ENCODE results near the gene AXDND1. TPM values are rescaled to one million over a fixed set of nuclear protein-coding genes. Genes with fewer than 3 reads are reported as not detected.

AXDND1 gene
- polyA plus RNA-seq, 1 of the 3 experiments (the other 2 are of a cell fraction): 0.16 TPM

GRCh38 chr1:179547021-179547535 lies 181.3 kb downstream of the AXDND1 start:
- no peaks in the 10 kb centered on the region for H3K79me2 ChIP-seq (ENCODE audit: insufficient read depth)
- no peak overlapping the region for H3K4me2 ChIP-seq
- ChIA-PET CTCF (interaction anchor here (1.5 kb wide), 1 partner anchor 39 kb away, joined by 5 read pairs; no protein-coding TSS in a partner anchor), POLR2A (no interaction called here)
- H3K9me2 ChIP-seq: no peaks in the 10 kb centered on the region
- no peaks in the 10 kb centered on the region for H3K36me3 ChIP-seq (replicated peaks in 1 of 2; ENCODE audit: control insufficient read depth in 1 of 2, insufficient read depth in 2 of 2, low read length in 1 of 2)
- DNase-seq: no peak
- no peak overlapping the region for H2AFZ ChIP-seq (ENCODE audit: low read depth)
- H3F3A ChIP-seq (replicated peaks; ENCODE audit: insufficient read depth): no peaks in the 10 kb centered on the region
- H3K9me3 ChIP-seq: no peaks in the 10 kb centered on the region
- H3K9ac ChIP-seq: no peak overlapping the region
- H3K4me1 ChIP-seq (ENCODE audit: control insufficient read depth in 1 of 2, insufficient read depth in 2 of 2, low read depth in 1 of 2, low read length in 1 of 2): no peaks in the 10 kb centered on the region
- no peak overlapping the region for H3K4me3 ChIP-seq (ENCODE audit: low read depth in 2 of 2, low read length in 1 of 2)
- H3K27ac ChIP-seq (ENCODE audit: low read depth in 2 of 2, low read length in 1 of 2): no peak overlapping the region
- no peaks in the 10 kb centered on the region for H4K20me1 ChIP-seq (ENCODE audit: insufficient read depth)
- no peak for TF ChIP-seq EZH2phosphoT487 (IDR thresholded peaks at IDR 0.05; ENCODE audit: borderline replicate concordance, low read depth)
- 14% methylated on average over 2 of the region's 2 CpGs for WGBS (ENCODE audit: low lambda C conversion rate)
- no peaks in the 10 kb centered on the region; the same call in 1 of the 2 replicates for H3K27me3 ChIP-seq (ENCODE audit: insufficient read depth)

- ChIA-PET CTCF (interaction anchor here (0.9 kb wide), 1 partner anchor 36 kb away, joined by 3 read pairs; no protein-coding TSS in a partner anchor), POLR2A (no interaction called here)
- H2AFZ ChIP-seq (ENCODE audit: low read depth): no peak overlapping the region
- no peak overlapping the region for H3K4me2 ChIP-seq
- no peaks in the 10 kb centered on the region for H3K9me3 ChIP-seq
- H3K4me1 ChIP-seq (ENCODE audit: control insufficient read depth in 1 of 2, insufficient read depth in 2 of 2, low read depth in 1 of 2, low read length in 1 of 2): no peaks in the 10 kb centered on the region
- 26% methylated on average over 2 of the region's 3 CpGs for WGBS (ENCODE audit: low lambda C conversion rate)
- no peaks in the 10 kb centered on the region; the same call in 1 of the 2 replicates for H3K27me3 ChIP-seq (ENCODE audit: insufficient read depth)
- H4K20me1 ChIP-seq (ENCODE audit: insufficient read depth): no peaks in the 10 kb centered on the region
- TF ChIP-seq ELF1 (IDR thresholded peaks at IDR 0.05): no peak
- no peak for TF ChIP-seq NRF1 (IDR thresholded peaks at IDR 0.05; ENCODE audit: low read depth, low read length)
- no peak for TF ChIP-seq FOXJ3 (CRISPR knock-in tag; IDR thresholded peaks at IDR 0.05)
- TF ChIP-seq, protein P1, sequence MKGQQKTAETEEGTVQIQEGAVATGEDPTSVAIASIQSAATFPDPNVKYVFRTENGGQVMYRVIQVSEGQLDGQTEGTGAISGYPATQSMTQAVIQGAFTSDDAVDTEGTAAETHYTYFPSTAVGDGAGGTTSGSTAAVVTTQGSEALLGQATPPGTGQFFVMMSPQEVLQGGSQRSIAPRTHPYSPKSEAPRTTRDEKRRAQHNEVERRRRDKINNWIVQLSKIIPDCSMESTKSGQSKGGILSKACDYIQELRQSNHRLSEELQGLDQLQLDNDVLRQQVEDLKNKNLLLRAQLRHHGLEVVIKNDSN (IDR thresholded peaks at IDR 0.05; ENCODE audit: borderline replicate concordance, low read depth): no peak
- no peak for TF ChIP-seq TAF1 (IDR thresholded peaks at IDR 0.05; ENCODE audit: borderline replicate concordance, low read depth, low read length)
- TF ChIP-seq GABPA (IDR thresholded peaks at IDR 0.05; ENCODE audit: low read depth): no peak
- TF ChIP-seq RXRA (IDR thresholded peaks at IDR 0.05; ENCODE audit: borderline replicate concordance, low read depth): no peak
- TF ChIP-seq RAD21 (IDR thresholded peaks at IDR 0.05; ENCODE audit: low read length): no peak
- no peak for TF ChIP-seq CHD2 (IDR thresholded peaks at IDR 0.05; ENCODE audit: low read length, partially characterized antibody)
- no peak for TF ChIP-seq EZH2phosphoT487 (IDR thresholded peaks at IDR 0.05; ENCODE audit: borderline replicate concordance, low read depth)
- no peak for TF ChIP-seq TEAD4 (IDR thresholded peaks at IDR 0.05; ENCODE audit: borderline replicate concordance, insufficient read depth)
- no peak for TF ChIP-seq RFX5 (IDR thresholded peaks at IDR 0.05; ENCODE audit: low read length)
- TF ChIP-seq SIN3A (IDR thresholded peaks at IDR 0.05; ENCODE audit: borderline replicate concordance, low read depth, low read length): no peak
- TF ChIP-seq RCOR1 (IDR thresholded peaks at IDR 0.05; ENCODE audit: low read length): no peak
- TF ChIP-seq, protein P2, sequence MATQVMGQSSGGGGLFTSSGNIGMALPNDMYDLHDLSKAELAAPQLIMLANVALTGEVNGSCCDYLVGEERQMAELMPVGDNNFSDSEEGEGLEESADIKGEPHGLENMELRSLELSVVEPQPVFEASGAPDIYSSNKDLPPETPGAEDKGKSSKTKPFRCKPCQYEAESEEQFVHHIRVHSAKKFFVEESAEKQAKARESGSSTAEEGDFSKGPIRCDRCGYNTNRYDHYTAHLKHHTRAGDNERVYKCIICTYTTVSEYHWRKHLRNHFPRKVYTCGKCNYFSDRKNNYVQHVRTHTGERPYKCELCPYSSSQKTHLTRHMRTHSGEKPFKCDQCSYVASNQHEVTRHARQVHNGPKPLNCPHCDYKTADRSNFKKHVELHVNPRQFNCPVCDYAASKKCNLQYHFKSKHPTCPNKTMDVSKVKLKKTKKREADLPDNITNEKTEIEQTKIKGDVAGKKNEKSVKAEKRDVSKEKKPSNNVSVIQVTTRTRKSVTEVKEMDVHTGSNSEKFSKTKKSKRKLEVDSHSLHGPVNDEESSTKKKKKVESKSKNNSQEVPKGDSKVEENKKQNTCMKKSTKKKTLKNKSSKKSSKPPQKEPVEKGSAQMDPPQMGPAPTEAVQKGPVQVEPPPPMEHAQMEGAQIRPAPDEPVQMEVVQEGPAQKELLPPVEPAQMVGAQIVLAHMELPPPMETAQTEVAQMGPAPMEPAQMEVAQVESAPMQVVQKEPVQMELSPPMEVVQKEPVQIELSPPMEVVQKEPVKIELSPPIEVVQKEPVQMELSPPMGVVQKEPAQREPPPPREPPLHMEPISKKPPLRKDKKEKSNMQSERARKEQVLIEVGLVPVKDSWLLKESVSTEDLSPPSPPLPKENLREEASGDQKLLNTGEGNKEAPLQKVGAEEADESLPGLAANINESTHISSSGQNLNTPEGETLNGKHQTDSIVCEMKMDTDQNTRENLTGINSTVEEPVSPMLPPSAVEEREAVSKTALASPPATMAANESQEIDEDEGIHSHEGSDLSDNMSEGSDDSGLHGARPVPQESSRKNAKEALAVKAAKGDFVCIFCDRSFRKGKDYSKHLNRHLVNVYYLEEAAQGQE (IDR thresholded peaks at IDR 0.05; ENCODE audit: low read depth, low read length): no peak
- no peak for TF ChIP-seq EP300 (IDR thresholded peaks at IDR 0.05; ENCODE audit: borderline replicate concordance in 1 of 2, low read depth in 1 of 2, low read length in 1 of 2)
- TF ChIP-seq PBX3 (IDR thresholded peaks at IDR 0.05): no peak
- no peak for TF ChIP-seq MXI1 (IDR thresholded peaks at IDR 0.05; ENCODE audit: low read depth, low read length)
- no peak overlapping the region for H3K9ac ChIP-seq
- H3K9me2 ChIP-seq: no peaks in the 10 kb centered on the region
- no peak overlapping the region for H3K4me3 ChIP-seq (ENCODE audit: low read depth in 2 of 2, low read length in 1 of 2)
- H3K79me2 ChIP-seq (ENCODE audit: insufficient read depth): no peaks in the 10 kb centered on the region
- DNase-seq: no peak
- no peak overlapping the region for H3K27ac ChIP-seq (ENCODE audit: low read depth in 2 of 2, low read length in 1 of 2)
- H3F3A ChIP-seq (replicated peaks; ENCODE audit: insufficient read depth): no peaks in the 10 kb centered on the region
- no peaks in the 10 kb centered on the region for H3K36me3 ChIP-seq (replicated peaks in 1 of 2; ENCODE audit: control insufficient read depth in 1 of 2, insufficient read depth in 2 of 2, low read length in 1 of 2)
Observed at GRCh38 chr1:179548666-179549367, 183.0 kb downstream of the AXDND1 start.

All from SK-N-SH (cell line).